Measurements from ENCODE around the gene POPDC2. TPM values are rescaled to one million over a fixed set of nuclear protein-coding genes. Genes with fewer than 3 reads are reported as not detected.

The POPDC2 gene
- total and polyA plus RNA-seq, 10 of the 15 experiments (the other 5 are each of a cell fraction or from before 2014, with no cell fraction given): 1.8 to 12.7 (median 3.5) TPM

DNA sequence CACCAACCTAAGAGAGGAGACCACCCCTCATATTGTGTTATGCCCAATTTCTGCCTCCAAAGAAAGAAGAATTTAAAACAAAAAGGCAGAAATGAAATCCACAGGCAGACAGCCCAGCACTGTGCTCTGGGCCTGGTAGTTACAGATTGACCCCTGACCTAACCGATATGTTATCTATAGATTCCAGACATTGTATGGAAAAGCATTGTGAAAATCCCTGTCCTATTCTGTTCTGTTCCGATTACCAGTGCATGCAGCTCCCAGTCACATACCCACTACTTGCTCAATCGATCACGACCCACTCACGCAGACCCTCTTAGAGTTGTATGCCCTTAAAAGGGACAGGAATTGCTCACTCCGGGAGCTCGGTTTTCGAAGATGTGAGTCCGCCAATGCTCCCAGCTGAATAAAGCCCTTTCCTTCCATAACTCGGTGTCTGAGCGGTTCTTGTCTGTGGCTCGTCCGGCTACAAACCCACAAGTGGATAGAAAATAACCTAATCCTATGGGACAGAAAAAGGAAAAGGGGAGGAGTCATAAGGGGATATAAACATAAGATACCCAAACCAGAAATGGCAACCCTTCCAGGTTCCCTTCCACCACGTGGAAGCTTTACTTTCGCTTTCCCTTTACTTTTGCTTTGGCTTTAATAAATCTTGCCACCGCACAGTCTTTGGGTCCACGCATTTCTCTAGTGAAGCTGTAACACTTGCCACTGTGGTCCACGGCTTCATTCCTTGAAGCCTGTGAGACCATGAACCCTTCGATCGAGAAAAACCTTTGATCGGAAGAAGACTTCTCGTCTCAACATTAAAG is 40.7 kb upstream of the POPDC2 start:
- H3K79me2 ChIP-seq (ENCODE audit: control insufficient read depth, insufficient read depth, low read length): no peaks in the 10 kb centered on the region; the same call in 1 of the 2 replicates
- H4K20me1 ChIP-seq (ENCODE audit: control insufficient read depth, insufficient read depth): no peaks in the 10 kb centered on the region
- H3K4me1 ChIP-seq (ENCODE audit: control insufficient read depth, insufficient read depth, low read length): peaks cover 38% of the 10 kb centered on the region
- DNase-seq (ENCODE audit: low read depth, low spot score) (no peak), FAIRE-seq (no peak), ATAC-seq (peak; percentile 1; the same call in 1 of the 3 replicates)
- CTCF ChIA-PET: interaction anchor here (1.3 to 1.7 kb wide), 2 partner anchors 20 to 100 kb away, joined by 3 to 8 read pairs; no protein-coding TSS in a partner anchor
- peak overlapping the region; percentile 7; the same call in 1 of the 2 replicates for H3K4me3 ChIP-seq
- RAD21 ChIA-PET (ENCODE audit: unreplicated experiment): interaction anchor here (1.0 to 1.8 kb wide), 4 partner anchors 21 to 145 kb away, joined by 4 to 5 read pairs (median 4); no protein-coding TSS in a partner anchor
- H3K9ac ChIP-seq (ENCODE audit: control insufficient read depth, insufficient read depth, low read length): no peak overlapping the region
- BruUV-seq (replicated peaks): no TSS peak
- H3K36me3 ChIP-seq (ENCODE audit: control insufficient read depth in 2 of 2, insufficient read depth in 2 of 2, low read length in 1 of 2): no peaks in the 10 kb centered on the region
- peaks cover 15% of the 10 kb centered on the region for H3K9me3 ChIP-seq (replicated peaks; ENCODE audit: control insufficient read depth, insufficient read depth, low read length)
- intact Hi-C loops (cut with micrococcal nuclease; ENCODE audit: unreplicated experiment) (loop anchor here (1.0 to 10.0 kb wide), 2 partner anchors 109 to 394 kb away; partner anchors contain the start of gene GSK3B), in situ Hi-C loops (cut with MboI) (no loop called here)
- no peaks in the 10 kb centered on the region for H3K27me3 ChIP-seq (replicated peaks in 1 of 2; ENCODE audit: control insufficient read depth in 2 of 2, insufficient read depth in 2 of 2, low read length in 1 of 2)
- POLR2A ChIA-PET: no interaction called here
- SMC1A ChIA-PET (ENCODE audit: uncharacterized antibody, unreplicated experiment): interaction anchor here (0.7 to 2.0 kb wide), 9 partner anchors 9 to 238 kb away, joined by 3 to 5 read pairs (median 4); partner anchors contain the start of genes COX17 and TMEM39A
- no peak overlapping the region; the same call in 1 of the 2 replicates for H2AFZ ChIP-seq (ENCODE audit: control insufficient read depth, low read depth, low read length)
- 89% methylated on average over 22 of the region's 22 CpGs for WGBS (ENCODE audit: insufficient coverage, insufficient replicate concordance, low lambda C conversion rate, missing lambda C conversion rate)
- peak overlapping the region; percentile 96 for H3K27ac ChIP-seq (ENCODE audit: control insufficient read depth, insufficient read depth)
- peak overlapping the region; percentile 11 for H3K4me2 ChIP-seq (ENCODE audit: control insufficient read depth, insufficient read depth)
- TF ChIP-seq BHLHE40 (IDR thresholded peaks at IDR 0.05; ENCODE audit: borderline replicate concordance in 1 of 2, low read depth in 2 of 2, low read length in 1 of 2): no peak
- peak; percentile 27; the same call in 1 of the 2 replicates for TF ChIP-seq DPF2 (IDR thresholded peaks at IDR 0.05)
- 0 out of 2 replicates have a peak, but pooled peaks have one; percentile 24 for TF ChIP-seq GATAD2B (conservative IDR thresholded peaks at IDR 0.05; ENCODE audit: low read depth)
- TF ChIP-seq RELA (IDR thresholded peaks at IDR 0.05; ENCODE audit: borderline replicate concordance, partially characterized antibody): no peak
- TF ChIP-seq NR2F1 (conservative IDR thresholded peaks at IDR 0.05): peak; percentile 78
- TF ChIP-seq ZNF217 (IDR thresholded peaks at IDR 0.05): peak; percentile 6; the same call in 1 of the 2 replicates
- TF ChIP-seq MLLT1 (IDR thresholded peaks at IDR 0.05): peak; percentile 67; the same call in 1 of the 2 replicates
- 0 out of 2 replicates have a peak, but pooled peaks have one; percentile 15 for TF ChIP-seq SMARCA5 (IDR thresholded peaks at IDR 0.05)
- peak; percentile 21; the same call in 1 of the 2 replicates for TF ChIP-seq RELB (IDR thresholded peaks at IDR 0.05; ENCODE audit: low read depth)
- TF ChIP-seq KLF5 (IDR thresholded peaks at IDR 0.05; ENCODE audit: partially characterized antibody): no peak
- TF ChIP-seq SPI1 (IDR thresholded peaks at IDR 0.05; ENCODE audit: borderline replicate concordance, insufficient read depth, low read depth, low read length): no peak
- TF ChIP-seq MEF2B (IDR thresholded peaks at IDR 0.05; ENCODE audit: partially characterized antibody, poor library complexity, severe bottlenecking): no peak
- TF ChIP-seq NR2C1 (IDR thresholded peaks at IDR 0.05): peak; percentile 39; the same call in 1 of the 2 replicates
- TF ChIP-seq EP300 (IDR thresholded peaks at IDR 0.05; ENCODE audit: borderline replicate concordance in 1 of 2, control insufficient read depth in 1 of 2, low read depth in 2 of 2, low read length in 2 of 2): no peak
- TF ChIP-seq POLR2AphosphoS2 (IDR thresholded peaks at IDR 0.05; ENCODE audit: low read depth, low read length): no peak
